Activated CD8-positive, alpha-beta memory T cell treated with anti-CD3 and anti-CD28 coated beads, Interleukin-2, amount 10 ng/mL, durations not matched to agents 7 days and 5 days (primary cell): ENCODE results near the gene CACNA1F. TPM values are rescaled to one million over a fixed set of nuclear protein-coding genes. Genes with fewer than 3 reads are reported as not detected.

Experiments
- total RNA-seq, 2 experiments: library from RNA; stranded (reverse); gene quantifications; one replicate each; pipeline ENCODE4 v1.2.3, GENCODE V29; 2021

Gene CACNA1F
- total RNA-seq, 2 experiments from 2014 or later, result 0.19 to 1.3 TPM

Other genes with a start within 250 kb of the CACNA1F start
- 100 to 1,000 TPM; 104 to 126 TPM for gene GRIPAP1, start 231.1 kb downstream of the CACNA1F start, total RNA-seq
- 10 to 100 TPM; 29.4 to 34.1 TPM for gene TFE3, start 190.0 kb downstream of the CACNA1F start, total RNA-seq
- gene CCDC120, start 174.3 kb downstream of the CACNA1F start, total RNA-seq, result 1 to 10 TPM; 6.9 to 7.9 TPM
- gene PRAF2, start 159.3 kb downstream of the CACNA1F start, total RNA-seq, result 10 to 100 TPM; 21.4 to 21.6 TPM
- 10 to 100 TPM; 34.8 to 50.5 TPM for gene WDR45, start 153.5 kb downstream of the CACNA1F start, total RNA-seq
- gene GPKOW, start 109.6 kb downstream of the CACNA1F start, total RNA-seq, result 10 to 100 TPM; 25.7 to 29.6 TPM
- 1 to 10 TPM; 1.1 to 2.0 TPM for gene MAGIX, start 70.6 kb downstream of the CACNA1F start, total RNA-seq
- gene PLP2, start 61.4 kb downstream of the CACNA1F start, total RNA-seq, result 10 to 100 TPM; 21.9 to 44.7 TPM
- 10 to 100 TPM; 21.1 to 24.7 TPM for gene PRICKLE3, start 47.0 kb downstream of the CACNA1F start, total RNA-seq
- 1 to 10 TPM; 1.9 to 3.9 TPM for gene SYP, start 33.1 kb downstream of the CACNA1F start, total RNA-seq
- 10 to 100 TPM; 24.6 to 29.9 TPM for gene CCDC22, start 2.1 kb upstream of the CACNA1F start, total RNA-seq
- 10 to 100 TPM; 26.8 to 82.1 TPM for gene FOXP3, start 31.4 kb upstream of the CACNA1F start, total RNA-seq
- 10 to 100 TPM; 13.9 to 14.4 TPM for gene PPP1R3F, start 36.5 kb upstream of the CACNA1F start, total RNA-seq
- gene GAGE10, start 70.3 kb upstream of the CACNA1F start, total RNA-seq, result not detected
- gene GAGE12J, start 88.7 kb upstream of the CACNA1F start, total RNA-seq, result not detected
- not detected for gene GAGE13, start 98.2 kb upstream of the CACNA1F start, total RNA-seq